Fibroblast of skin of back (primary cell): ENCODE measurements around the gene GRAMD1A.

Source experiments
- DNase-seq: peaks from one replicate; pipeline ENCODE4 v3.0.0-alpha.2; 2013

Gene GRAMD1A

GRCh38 chr19:35076026-35076370 lies 75.9 kb downstream of the GRAMD1A start:
- DNase-seq = no peak
